ENCODE measurements around the gene IPO4. TPM values are rescaled to one million over a fixed set of nuclear protein-coding genes. Genes with fewer than 3 reads are reported as not detected.

IPO4 gene
- total and polyA plus RNA-seq, 2 donors: 9.8 to 24.3 TPM

- H3K4me1 ChIP-seq (ENCODE audit: insufficient read depth): no peaks in the 10 kb centered on the region
- DNase-seq (ENCODE audit: extremely low spot score): no peak
- H3K36me3 ChIP-seq (ENCODE audit: insufficient read depth): no peaks in the 10 kb centered on the region
- 92% methylated on average over 10 of the region's 10 CpGs for WGBS
- H3K27ac ChIP-seq (ENCODE audit: low read depth): no peak overlapping the region
- no peak overlapping the region for H3K4me3 ChIP-seq (ENCODE audit: low read depth, low read length)
Observed at GRCh38 chr14:24190416-24190815, 1.8 kb upstream of the IPO4 start.

GRCh38 chr14:24189460-24189859 lies 844 bp upstream of the IPO4 start:
- H3K4me3 ChIP-seq (ENCODE audit: low read depth, low read length): no peak overlapping the region
- no peaks in the 10 kb centered on the region for H3K36me3 ChIP-seq (ENCODE audit: insufficient read depth)
- 94% methylated on average over 9 of the region's 9 CpGs for WGBS
- H3K27ac ChIP-seq (ENCODE audit: low read depth): no peak overlapping the region
- DNase-seq (ENCODE audit: extremely low spot score): no peak
- no peaks in the 10 kb centered on the region for H3K4me1 ChIP-seq (ENCODE audit: insufficient read depth)

GRCh38 chr14:24189059-24189375 lies 401 bp upstream of the IPO4 start:
- no peak for DNase-seq (ENCODE audit: extremely low spot score)
- Histone ChIP-seq H3K4me3 (ENCODE audit: low read depth, low read length) (no peak overlapping the region), H3K27ac (ENCODE audit: low read depth) (no peak overlapping the region), H3K4me1 (ENCODE audit: insufficient read depth) (no peaks in the 10 kb centered on the region), H3K36me3 (ENCODE audit: insufficient read depth) (no peaks in the 10 kb centered on the region)
- WGBS: 2% methylated on average over 3 of the region's 3 CpGs

GRCh38 chr14:24187539-24187915 lies 1.1 kb downstream of the IPO4 start:
- H3K27ac ChIP-seq (ENCODE audit: low read depth): no peak overlapping the region
- DNase-seq (ENCODE audit: extremely low spot score): no peak
- no peaks in the 10 kb centered on the region for H3K36me3 ChIP-seq (ENCODE audit: insufficient read depth)
- no peaks in the 10 kb centered on the region for H3K4me1 ChIP-seq (ENCODE audit: insufficient read depth)
- WGBS: 88% methylated on average over 2 of the region's 2 CpGs
- H3K4me3 ChIP-seq (ENCODE audit: low read depth, low read length): no peak overlapping the region

GRCh38 chr14:24186831-24187538 lies 1.6 kb downstream of the IPO4 start:
- Histone ChIP-seq H3K27ac (ENCODE audit: low read depth) (no peak overlapping the region), H3K36me3 (ENCODE audit: insufficient read depth) (no peaks in the 10 kb centered on the region), H3K4me1 (ENCODE audit: insufficient read depth) (no peaks in the 10 kb centered on the region)

GRCh38 chr14:24185741-24186140 lies 2.9 kb downstream of the IPO4 start:
- Histone ChIP-seq H3K4me3 (ENCODE audit: low read depth, low read length) (no peak overlapping the region), H3K36me3 (ENCODE audit: insufficient read depth) (no peaks in the 10 kb centered on the region), H3K4me1 (ENCODE audit: insufficient read depth) (no peaks in the 10 kb centered on the region), H3K27ac (ENCODE audit: low read depth) (no peak overlapping the region)
- DNase-seq (ENCODE audit: extremely low spot score): no peak
- 93% methylated on average over 11 of the region's 11 CpGs for WGBS

More at GRCh38 chr14:24186831-24187538, 1.6 kb downstream of the IPO4 start:
- 93% methylated on average over 10 of the region's 10 CpGs for WGBS
- H3K4me3 ChIP-seq (ENCODE audit: low read depth, low read length): no peak overlapping the region
- no peak for DNase-seq (ENCODE audit: extremely low spot score)

GRCh38 chr14:24185026-24185425 lies 3.6 kb downstream of the IPO4 start:
- 96% methylated on average over 7 of the region's 7 CpGs for WGBS
- peaks cover 2% of the 10 kb centered on the region for H3K36me3 ChIP-seq (ENCODE audit: insufficient read depth)
- no peaks in the 10 kb centered on the region for H3K4me1 ChIP-seq (ENCODE audit: insufficient read depth)
- DNase-seq (ENCODE audit: extremely low spot score): no peak
- no peak overlapping the region for H3K27ac ChIP-seq (ENCODE audit: low read depth)
- H3K4me3 ChIP-seq (ENCODE audit: low read depth, low read length): no peak overlapping the region

GRCh38 chr14:24184104-24184970 lies 4.3 kb downstream of the IPO4 start:
- Histone ChIP-seq H3K4me1 (ENCODE audit: insufficient read depth) (no peaks in the 10 kb centered on the region), H3K36me3 (ENCODE audit: insufficient read depth) (peaks cover 2% of the 10 kb centered on the region), H3K4me3 (ENCODE audit: low read depth, low read length) (no peak overlapping the region), H3K27ac (ENCODE audit: low read depth) (no peak overlapping the region)
- 88% methylated on average over 19 of the region's 19 CpGs for WGBS
- no peak for DNase-seq (ENCODE audit: extremely low spot score)

GRCh38 chr14:24183014-24183481 lies 5.6 kb downstream of the IPO4 start:
- H3K4me1 ChIP-seq (ENCODE audit: insufficient read depth): no peaks in the 10 kb centered on the region
- no peak overlapping the region for H3K27ac ChIP-seq (ENCODE audit: low read depth)
- DNase-seq (ENCODE audit: extremely low spot score): no peak
- no peak overlapping the region for H3K4me3 ChIP-seq (ENCODE audit: low read depth, low read length)
- 89% methylated on average over 15 of the region's 15 CpGs for WGBS
- H3K36me3 ChIP-seq (ENCODE audit: insufficient read depth): peaks cover 2% of the 10 kb centered on the region

- DNase-seq (ENCODE audit: extremely low spot score): no peak
- H3K4me3 ChIP-seq (ENCODE audit: low read depth, low read length): no peak overlapping the region
- H3K4me1 ChIP-seq (ENCODE audit: insufficient read depth): no peaks in the 10 kb centered on the region
- peaks cover 2% of the 10 kb centered on the region for H3K36me3 ChIP-seq (ENCODE audit: insufficient read depth)
- H3K27ac ChIP-seq (ENCODE audit: low read depth): no peak overlapping the region
- 90% methylated on average over 14 of the region's 14 CpGs for WGBS
Observed at GRCh38 chr14:24182110-24182882, 6.3 kb downstream of the IPO4 start.

GRCh38 chr14:24181371-24182077 lies 7.1 kb downstream of the IPO4 start:
- Histone ChIP-seq H3K4me3 (ENCODE audit: low read depth, low read length) (no peak overlapping the region), H3K36me3 (ENCODE audit: insufficient read depth) (peaks cover 2% of the 10 kb centered on the region), H3K27ac (ENCODE audit: low read depth) (no peak overlapping the region), H3K4me1 (ENCODE audit: insufficient read depth) (no peaks in the 10 kb centered on the region)
- 85% methylated on average over 19 of the region's 19 CpGs for WGBS
- no peak for DNase-seq (ENCODE audit: extremely low spot score)

GRCh38 chr14:24179961-24180796 lies 8.4 kb downstream of the IPO4 start:
- Histone ChIP-seq H3K4me3 (ENCODE audit: low read depth, low read length) (no peak overlapping the region), H3K4me1 (ENCODE audit: insufficient read depth) (no peaks in the 10 kb centered on the region), H3K36me3 (ENCODE audit: insufficient read depth) (peaks cover 2% of the 10 kb centered on the region), H3K27ac (ENCODE audit: low read depth) (peak overlapping the region; percentile 43)
- WGBS: 67% methylated on average over 18 of the region's 18 CpGs
- DNase-seq (ENCODE audit: extremely low spot score): no peak
